ENCODE results near the gene CPS1. TPM values are rescaled to one million over a fixed set of nuclear protein-coding genes. Genes with fewer than 3 reads are reported as not detected.

CPS1 gene
- total RNA-seq, 2 donors from 2014 or later, result 12.5 to 31.2 TPM

GRCh38 chr2:210635257-210635656 is 78.9 kb downstream of the CPS1 start:
- H3K27ac ChIP-seq (ENCODE audit: low read depth, low read length), result no peak overlapping the region
- H3K36me3 ChIP-seq (ENCODE audit: control insufficient read depth, insufficient read depth, low read length), result no peaks in the 10 kb centered on the region
- no peaks in the 10 kb centered on the region for H3K27me3 ChIP-seq (ENCODE audit: control insufficient read depth, insufficient read depth, low read length, poor library complexity, severe bottlenecking)
- H3K36me3 Mint-ChIP-seq (ENCODE audit: low read depth), result peaks cover 1% of the 10 kb centered on the region
- no peaks in the 10 kb centered on the region for H3K9me3 Mint-ChIP-seq
- peaks cover 15% of the 10 kb centered on the region for H3K4me1 Mint-ChIP-seq
- H3K9me3 ChIP-seq (ENCODE audit: control insufficient read depth, low read length), result peaks cover 2% of the 10 kb centered on the region
- no peak overlapping the region for H3K4me3 ChIP-seq (ENCODE audit: low read length)
- H3K9ac ChIP-seq (ENCODE audit: extremely low read depth, low read length, poor library complexity, severe bottlenecking), result no peak overlapping the region
- no peaks in the 10 kb centered on the region for H3K27me3 Mint-ChIP-seq (ENCODE audit: insufficient read depth)
- TF ChIP-seq CTCF (conservative IDR thresholded peaks at IDR 0.05), result no peak
- H3K4me1 ChIP-seq (ENCODE audit: control insufficient read depth, insufficient read depth, low read length), result peaks cover 2% of the 10 kb centered on the region
- H3K27ac Mint-ChIP-seq, result no peak overlapping the region
- no peak overlapping the region for H3K4me3 Mint-ChIP-seq
- 88% methylated on average over 1 of the region's 1 CpG; no CpG with 5 or more reads in 1 of the 2 experiments for WGBS, 2 experiments (ENCODE audit: insufficient coverage in 1 of 2, insufficient read length in 1 of 2)
- no peak for DNase-seq

- Histone ChIP-seq H3K4me3 (ENCODE audit: low read length) (no peak overlapping the region), H3K4me1 (ENCODE audit: control insufficient read depth, insufficient read depth, low read length) (no peaks in the 10 kb centered on the region), H3K27me3 (ENCODE audit: control insufficient read depth, insufficient read depth, low read length, poor library complexity, severe bottlenecking) (no peaks in the 10 kb centered on the region), H3K36me3 (ENCODE audit: control insufficient read depth, insufficient read depth, low read length) (no peaks in the 10 kb centered on the region), H3K9me3 (ENCODE audit: control insufficient read depth, low read length) (peaks cover 3% of the 10 kb centered on the region), H3K9ac (ENCODE audit: extremely low read depth, low read length, poor library complexity, severe bottlenecking) (no peak overlapping the region), H3K27ac (ENCODE audit: low read depth, low read length) (no peak overlapping the region)
- WGBS, 2 experiments (ENCODE audit: insufficient coverage in 1 of 2, insufficient read length in 1 of 2), result 94 to 95% methylated on average over 3 to 4 of the region's 4 CpGs
- H3K27ac Mint-ChIP-seq, result no peak overlapping the region
- H3K4me1 Mint-ChIP-seq, result peaks cover 16% of the 10 kb centered on the region
- H3K9me3 Mint-ChIP-seq, result no peaks in the 10 kb centered on the region
- no peak for DNase-seq
- peaks cover 3% of the 10 kb centered on the region for H3K36me3 Mint-ChIP-seq (ENCODE audit: low read depth)
- TF ChIP-seq CTCF (conservative IDR thresholded peaks at IDR 0.05), result no peak
- no peaks in the 10 kb centered on the region for H3K27me3 Mint-ChIP-seq (ENCODE audit: insufficient read depth)
- no peak overlapping the region for H3K4me3 Mint-ChIP-seq
These were observed 85.9 kb downstream of the CPS1 start for GRCh38 chr2:210642333-210642732.

- H3K27me3 Mint-ChIP-seq (ENCODE audit: insufficient read depth), result no peaks in the 10 kb centered on the region
- peaks cover 4% of the 10 kb centered on the region for H3K4me1 ChIP-seq (ENCODE audit: control insufficient read depth, insufficient read depth, low read length)
- H3K36me3 ChIP-seq (ENCODE audit: control insufficient read depth, insufficient read depth, low read length), result no peaks in the 10 kb centered on the region
- H3K9me3 Mint-ChIP-seq, result no peaks in the 10 kb centered on the region
- H3K27me3 ChIP-seq (ENCODE audit: control insufficient read depth, insufficient read depth, low read length, poor library complexity, severe bottlenecking), result no peaks in the 10 kb centered on the region
- peaks cover 13% of the 10 kb centered on the region for H3K4me1 Mint-ChIP-seq
- H3K9me3 ChIP-seq (ENCODE audit: control insufficient read depth, low read length), result no peaks in the 10 kb centered on the region
- TF ChIP-seq CTCF (conservative IDR thresholded peaks at IDR 0.05), result no peak
- H3K27ac ChIP-seq (ENCODE audit: low read depth, low read length), result no peak overlapping the region
- H3K9ac ChIP-seq (ENCODE audit: extremely low read depth, low read length, poor library complexity, severe bottlenecking), result no peak overlapping the region
- no peaks in the 10 kb centered on the region for H3K36me3 Mint-ChIP-seq (ENCODE audit: low read depth)
- H3K4me3 ChIP-seq (ENCODE audit: low read length), result no peak overlapping the region
- H3K4me3 Mint-ChIP-seq, result no peak overlapping the region
- no peak for DNase-seq
- no peak overlapping the region for H3K27ac Mint-ChIP-seq
These were observed 90.8 kb downstream of the CPS1 start for GRCh38 chr2:210647151-210647550.

All from endodermal cell (in vitro differentiated cells).